ENCODE measurements around the gene DOK3.
A peak's percentile ranks its signal among the peaks of the same experiment; 100 is the strongest.

DOK3 gene

GRCh38 chr5:177520271-177520670 is 10.6 kb upstream of the DOK3 start:
- Histone ChIP-seq H3K27me3 (ENCODE audit: insufficient read depth, low read length) (no peaks in the 10 kb centered on the region), H2AK5ac (ENCODE audit: low read length) (no peak overlapping the region), H4K91ac (ENCODE audit: low read depth, low read length) (no peak overlapping the region), H3K4me2 (ENCODE audit: low read length) (no peak overlapping the region), H3K23ac (ENCODE audit: low read length) (no peak overlapping the region), H3K9ac (ENCODE audit: low read length) (no peak overlapping the region), H3K4me1 (ENCODE audit: control insufficient read depth in 1 of 2, insufficient read depth in 2 of 2, low read length in 2 of 2) (peaks cover 4 to 6% of the 10 kb centered on the region in 2 experiments), H3K79me2 (ENCODE audit: control insufficient read depth, insufficient read depth, low read length, poor library complexity) (peaks cover 3% of the 10 kb centered on the region), H4K12ac (ENCODE audit: low read depth, low read length) (no peak overlapping the region), H3K36me3 (ENCODE audit: control insufficient read depth in 1 of 2, insufficient read depth in 2 of 2, low read length in 2 of 2) (peaks cover 54 to 57% of the 10 kb centered on the region in 2 experiments), H3K4me3 (ENCODE audit: low read depth, low read length) (no peak overlapping the region), H3K18ac (ENCODE audit: low read length) (no peak overlapping the region), H3K9me3 (ENCODE audit: insufficient read depth, low read depth, low read length) (peaks cover 3% of the 10 kb centered on the region), H3K79me1 (ENCODE audit: low read length) (peaks cover 6% of the 10 kb centered on the region), H3K4ac (ENCODE audit: low read depth, low read length) (no peak overlapping the region), H3K14ac (ENCODE audit: low read length) (no peak overlapping the region), H2BK12ac (ENCODE audit: low read length) (no peak overlapping the region), H2AFZ (ENCODE audit: insufficient read depth, low read length, poor library complexity) (no peak overlapping the region), H2BK5ac (ENCODE audit: low read depth, low read length, poor library complexity) (no peak overlapping the region), H2BK120ac (ENCODE audit: insufficient read depth, low read length, poor library complexity) (no peak overlapping the region), H3K27ac (ENCODE audit: low read depth, low read length) (no peak overlapping the region), H4K8ac (ENCODE audit: low read depth, low read length) (no peak overlapping the region)
- no peak for DNase-seq
- no CpG with 5 or more reads among the region's 3 CpGs for WGBS (ENCODE audit: extremely low coverage, insufficient coverage, insufficient read length)

GRCh38 chr5:177519463-177520235 is 10.0 kb upstream of the DOK3 start:
- H4K8ac ChIP-seq (ENCODE audit: low read depth, low read length), result no peak overlapping the region
- H3K9me3 ChIP-seq (ENCODE audit: insufficient read depth, low read depth, low read length), result peaks cover 3% of the 10 kb centered on the region
- no CpG with 5 or more reads among the region's 13 CpGs for WGBS (ENCODE audit: extremely low coverage, insufficient coverage, insufficient read length)

DNA sequence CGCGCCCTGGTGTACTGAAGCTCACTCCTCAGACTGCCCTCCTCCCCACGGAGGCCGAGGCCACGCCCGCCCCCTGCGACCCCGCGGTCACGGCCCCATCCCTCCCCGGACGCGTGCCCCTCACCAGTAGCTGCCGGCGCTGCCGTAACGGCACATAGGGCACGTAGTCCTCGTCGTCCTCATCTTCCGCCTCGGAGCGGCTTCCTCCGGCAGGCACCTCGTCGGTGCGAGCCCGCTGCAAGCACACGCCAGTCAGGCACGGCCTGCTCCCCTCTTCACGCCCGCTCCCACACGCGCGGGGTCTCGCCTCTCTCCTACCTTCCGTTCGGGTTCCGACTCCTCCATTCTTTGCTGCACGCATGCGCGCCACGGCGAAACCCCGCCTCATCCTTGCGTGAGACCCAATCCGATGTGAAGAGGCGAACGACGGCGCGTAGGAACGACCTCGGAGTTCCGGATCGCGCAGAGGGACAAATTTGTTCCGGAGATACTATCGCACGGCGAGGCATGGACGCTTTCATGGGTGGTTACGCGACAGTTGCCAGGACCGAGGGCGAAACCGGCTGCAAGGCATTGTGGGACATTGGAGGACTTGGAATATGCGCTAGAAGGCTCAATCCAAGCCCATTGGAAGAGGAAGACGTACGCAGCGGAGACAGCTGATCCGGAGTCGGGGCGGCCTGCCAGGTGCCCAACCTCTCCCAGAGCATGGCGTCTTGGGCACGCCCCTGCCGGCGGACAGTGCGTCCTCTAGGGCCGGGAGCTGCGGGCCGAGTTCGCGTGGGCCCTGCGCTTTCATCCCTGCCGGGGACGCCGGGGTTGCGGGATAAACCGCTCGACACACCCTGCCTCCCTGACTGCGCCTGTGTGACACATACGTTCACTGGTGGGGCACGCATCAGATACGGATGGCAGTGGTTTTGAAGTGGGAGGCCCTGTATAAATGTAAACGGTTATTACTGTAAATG is 7.3 kb upstream of the DOK3 start, which contains the start of gene DDX41:
DDX41 (minus strand) TSS at position 361 of the 968 bp plus-strand sequence; CDS start at position 345, 16 bp downstream.
- Histone ChIP-seq H2AFZ (ENCODE audit: insufficient read depth, low read length, poor library complexity) (peak within 1 kb of the TSS; percentile 84), H2BK5ac (ENCODE audit: low read depth, low read length, poor library complexity) (no peak within 1 kb of the TSS), H3K4me3 (ENCODE audit: low read depth, low read length) (peak within 1 kb of the TSS; percentile 99), H3K4me1 (ENCODE audit: control insufficient read depth in 1 of 2, insufficient read depth in 2 of 2, low read length in 2 of 2) (peaks cover 4 to 6% of the 10 kb centered on the region in 2 experiments), H3K14ac (ENCODE audit: low read length) (peak within 1 kb of the TSS; percentile 84), H3K9me3 (ENCODE audit: insufficient read depth, low read depth, low read length) (no peaks in the 10 kb centered on the region), H3K79me2 (ENCODE audit: control insufficient read depth, insufficient read depth, low read length, poor library complexity) (peaks cover 3% of the 10 kb centered on the region), H4K12ac (ENCODE audit: low read depth, low read length) (peak within 1 kb of the TSS; percentile 65), H3K79me1 (ENCODE audit: low read length) (peaks cover 6% of the 10 kb centered on the region), H3K4me2 (ENCODE audit: low read length) (peak within 1 kb of the TSS; percentile 85), H3K27me3 (ENCODE audit: insufficient read depth, low read length) (no peaks in the 10 kb centered on the region), H2BK12ac (ENCODE audit: low read length) (no peak within 1 kb of the TSS), H4K91ac (ENCODE audit: low read depth, low read length) (peak within 1 kb of the TSS; percentile 43), H2AK5ac (ENCODE audit: low read length) (peak within 1 kb of the TSS; percentile 14), H3K23ac (ENCODE audit: low read length) (no peak within 1 kb of the TSS), H3K18ac (ENCODE audit: low read length) (peak within 1 kb of the TSS; percentile 73), H3K27ac (ENCODE audit: low read depth, low read length) (peak within 1 kb of the TSS; percentile 36), H3K4ac (ENCODE audit: low read depth, low read length) (peak within 1 kb of the TSS; percentile 37), H2BK120ac (ENCODE audit: insufficient read depth, low read length, poor library complexity) (no peak within 1 kb of the TSS), H3K9ac (ENCODE audit: low read length) (peak within 1 kb of the TSS; percentile 96), H3K36me3 (ENCODE audit: control insufficient read depth in 1 of 2, insufficient read depth in 2 of 2, low read length in 2 of 2) (peaks cover 63 to 68% of the 10 kb centered on the region in 2 experiments), H4K8ac (ENCODE audit: low read depth, low read length) (peak within 1 kb of the TSS; percentile 86)
- DNase-seq, result peak; percentile 98 to 99
- WGBS (ENCODE audit: extremely low coverage, insufficient coverage, insufficient read length), result no CpG with 5 or more reads among the region's 96 CpGs

More at GRCh38 chr5:177519463-177520235, 10.0 kb upstream of the DOK3 start:
- Histone ChIP-seq H3K14ac (ENCODE audit: low read length) (no peak overlapping the region), H4K12ac (ENCODE audit: low read depth, low read length) (no peak overlapping the region), H3K23ac (ENCODE audit: low read length) (no peak overlapping the region), H3K36me3 (ENCODE audit: control insufficient read depth in 1 of 2, insufficient read depth in 2 of 2, low read length in 2 of 2) (peaks cover 52 to 57% of the 10 kb centered on the region in 2 experiments), H3K79me1 (ENCODE audit: low read length) (peaks cover 6% of the 10 kb centered on the region), H3K4me1 (ENCODE audit: control insufficient read depth in 1 of 2, insufficient read depth in 2 of 2, low read length in 2 of 2) (peaks cover 4 to 6% of the 10 kb centered on the region in 2 experiments), H3K27ac (ENCODE audit: low read depth, low read length) (no peak overlapping the region), H2AK5ac (ENCODE audit: low read length) (no peak overlapping the region), H3K27me3 (ENCODE audit: insufficient read depth, low read length) (no peaks in the 10 kb centered on the region), H3K9ac (ENCODE audit: low read length) (no peak overlapping the region), H2BK5ac (ENCODE audit: low read depth, low read length, poor library complexity) (no peak overlapping the region), H2BK120ac (ENCODE audit: insufficient read depth, low read length, poor library complexity) (no peak overlapping the region), H2BK12ac (ENCODE audit: low read length) (no peak overlapping the region), H3K4me2 (ENCODE audit: low read length) (no peak overlapping the region), H3K4me3 (ENCODE audit: low read depth, low read length) (no peak overlapping the region), H3K79me2 (ENCODE audit: control insufficient read depth, insufficient read depth, low read length, poor library complexity) (peaks cover 3% of the 10 kb centered on the region), H3K18ac (ENCODE audit: low read length) (no peak overlapping the region), H3K4ac (ENCODE audit: low read depth, low read length) (no peak overlapping the region), H2AFZ (ENCODE audit: insufficient read depth, low read length, poor library complexity) (no peak overlapping the region), H4K91ac (ENCODE audit: low read depth, low read length) (no peak overlapping the region)
- DNase-seq, result no peak

DNA sequence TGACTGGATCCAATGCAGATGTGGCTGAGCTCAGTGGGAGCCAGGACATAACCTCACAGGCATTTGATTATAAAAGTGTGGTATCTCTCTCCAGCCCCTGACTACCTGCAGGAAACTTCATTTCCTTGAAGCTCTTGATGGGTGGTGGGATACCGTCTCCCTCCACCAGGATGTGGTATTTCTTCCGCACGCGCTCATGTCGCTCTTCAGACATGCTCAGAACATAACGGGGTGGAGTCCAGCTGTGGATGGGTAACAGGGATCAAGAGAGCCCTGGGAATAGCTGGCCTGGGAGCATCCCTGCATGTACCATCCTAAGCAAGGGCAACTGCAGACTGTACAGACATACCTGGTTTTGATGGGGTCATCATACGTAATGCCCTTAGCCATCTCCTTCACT is 6.0 kb upstream of the DOK3 start:
- no peak overlapping the region for H2AK5ac ChIP-seq (ENCODE audit: low read length)
- no peak overlapping the region for H3K18ac ChIP-seq (ENCODE audit: low read length)
- no peak overlapping the region for H2BK120ac ChIP-seq (ENCODE audit: insufficient read depth, low read length, poor library complexity)
- no peak overlapping the region for H4K8ac ChIP-seq (ENCODE audit: low read depth, low read length)
- H3K23ac ChIP-seq (ENCODE audit: low read length), result no peak overlapping the region
- H3K9ac ChIP-seq (ENCODE audit: low read length), result no peak overlapping the region
- H3K79me1 ChIP-seq (ENCODE audit: low read length), result peaks cover 6% of the 10 kb centered on the region
- no peak for DNase-seq
- H2BK12ac ChIP-seq (ENCODE audit: low read length), result no peak overlapping the region
- no peak overlapping the region for H3K4me3 ChIP-seq (ENCODE audit: low read depth, low read length)
- no peak overlapping the region for H2AFZ ChIP-seq (ENCODE audit: insufficient read depth, low read length, poor library complexity)
- H3K4me2 ChIP-seq (ENCODE audit: low read length), result peak overlapping the region; percentile 85
- no peak overlapping the region for H4K91ac ChIP-seq (ENCODE audit: low read depth, low read length)
- no peak overlapping the region for H3K14ac ChIP-seq (ENCODE audit: low read length)
- peaks cover 63 to 68% of the 10 kb centered on the region in 2 experiments for H3K36me3 ChIP-seq (ENCODE audit: control insufficient read depth in 1 of 2, insufficient read depth in 2 of 2, low read length in 2 of 2)
- H4K12ac ChIP-seq (ENCODE audit: low read depth, low read length), result no peak overlapping the region
- no peaks in the 10 kb centered on the region for H3K9me3 ChIP-seq (ENCODE audit: insufficient read depth, low read depth, low read length)
- no CpG with 5 or more reads among the region's 7 CpGs for WGBS (ENCODE audit: extremely low coverage, insufficient coverage, insufficient read length)
- H3K4me1 ChIP-seq (ENCODE audit: control insufficient read depth in 1 of 2, insufficient read depth in 2 of 2, low read length in 2 of 2), result peaks cover 4 to 6% of the 10 kb centered on the region in 2 experiments
- no peaks in the 10 kb centered on the region for H3K27me3 ChIP-seq (ENCODE audit: insufficient read depth, low read length)
- no peak overlapping the region for H3K27ac ChIP-seq (ENCODE audit: low read depth, low read length)
- peaks cover 3% of the 10 kb centered on the region for H3K79me2 ChIP-seq (ENCODE audit: control insufficient read depth, insufficient read depth, low read length, poor library complexity)
- H3K4ac ChIP-seq (ENCODE audit: low read depth, low read length), result no peak overlapping the region
- H2BK5ac ChIP-seq (ENCODE audit: low read depth, low read length, poor library complexity), result no peak overlapping the region

Data from trophoblast cell (in vitro differentiated cells and primary cell).